Limb (tissue), 2 donors: ENCODE data around the gene RNF213.

ENCODE experiments used
- DNase-seq, 2 donors: peaks; one replicate each; pipeline ENCODE4 v3.0.0-alpha.2; 2016; ENCODE audit errors: extremely low spot score in 2 of 2

The RNF213 gene

GRCh38 chr17:80260791-80261158 lies at the start of gene RNF213:
Gene RNF213 (plus strand): TSS chr17:80260852. CDS start chr17:80263682, 2,830 bp downstream.
- peak in 1 of 2 donors; percentile 69 for DNase-seq

GRCh38 chr17:80212109-80212508 lies 48.5 kb upstream of the RNF213 start:
- no peak for DNase-seq

GRCh38 chr17:80212511-80212910 lies 48.1 kb upstream of the RNF213 start:
- DNase-seq: no peak

GRCh38 chr17:80212962-80213642 lies 47.5 kb upstream of the RNF213 start:
- DNase-seq: no peak

GRCh38 chr17:80213643-80213975 lies 47.0 kb upstream of the RNF213 start:
- no peak for DNase-seq

GRCh38 chr17:80214012-80214877 lies 46.4 kb upstream of the RNF213 start:
- DNase-seq: no peak

- no peak for DNase-seq
Observed at GRCh38 chr17:80214878-80215210, 45.8 kb upstream of the RNF213 start.

- no peak for DNase-seq
Observed at GRCh38 chr17:80216473-80217456, 43.9 kb upstream of the RNF213 start.

- DNase-seq: no peak
Observed at GRCh38 chr17:80217703-80218362, 42.8 kb upstream of the RNF213 start.

GRCh38 chr17:80218391-80218790 lies 42.3 kb upstream of the RNF213 start:
- no peak for DNase-seq

- peak; percentile 9 to 66 for DNase-seq
Observed at GRCh38 chr17:80219013-80219762, 41.5 kb upstream of the RNF213 start.

- no peak for DNase-seq
Observed at GRCh38 chr17:80219763-80220053, 40.9 kb upstream of the RNF213 start.

- peak; percentile 68 to 88 for DNase-seq
Observed at GRCh38 chr17:80220054-80220735, 40.5 kb upstream of the RNF213 start, which contains the start of the genes SGSH and SLC26A11. Gene SGSH (minus strand): TSS chr17:80220333. CDS start chr17:80220313, 20 bp downstream. Gene SLC26A11 (plus strand): TSS chr17:80220427. CDS start chr17:80221561, 1,134 bp downstream.

- peak; percentile 2 to 67 for DNase-seq
Observed at GRCh38 chr17:80220736-80221215, 39.9 kb upstream of the RNF213 start.

GRCh38 chr17:80221351-80222105 lies 39.1 kb upstream of the RNF213 start:
- DNase-seq: no peak

- DNase-seq: no peak
Observed at GRCh38 chr17:80222376-80223141, 38.1 kb upstream of the RNF213 start.

GRCh38 chr17:80223142-80223815 lies 37.4 kb upstream of the RNF213 start:
- no peak for DNase-seq
